Measurements from ENCODE around the gene WNT16.

Gene WNT16

DNA sequence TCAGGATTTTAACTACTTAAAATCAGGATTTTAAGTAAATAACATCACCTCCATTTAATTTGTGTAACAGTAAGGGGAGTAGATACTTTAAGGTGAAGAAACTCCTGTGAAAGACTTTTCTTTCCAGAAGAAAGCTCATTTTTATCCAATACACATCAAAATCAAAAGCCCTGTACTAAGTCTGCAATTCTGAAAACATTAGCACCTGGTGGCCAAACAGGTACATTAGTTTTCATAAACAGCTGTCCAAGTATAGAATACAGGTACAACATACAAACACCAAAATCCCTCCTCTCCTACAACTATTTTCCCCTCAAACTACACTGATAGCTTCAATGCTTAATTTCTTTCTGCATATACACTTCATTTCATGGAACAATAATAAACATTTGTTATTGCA lies 44.4 kb downstream of the WNT16 start:
- DNase-seq (ENCODE audit: low read depth, low spot score), result no peak
- H3K4me3 ChIP-seq (ENCODE audit: low read depth, low read length), result no peak overlapping the region
- TF ChIP-seq, protein P1, sequence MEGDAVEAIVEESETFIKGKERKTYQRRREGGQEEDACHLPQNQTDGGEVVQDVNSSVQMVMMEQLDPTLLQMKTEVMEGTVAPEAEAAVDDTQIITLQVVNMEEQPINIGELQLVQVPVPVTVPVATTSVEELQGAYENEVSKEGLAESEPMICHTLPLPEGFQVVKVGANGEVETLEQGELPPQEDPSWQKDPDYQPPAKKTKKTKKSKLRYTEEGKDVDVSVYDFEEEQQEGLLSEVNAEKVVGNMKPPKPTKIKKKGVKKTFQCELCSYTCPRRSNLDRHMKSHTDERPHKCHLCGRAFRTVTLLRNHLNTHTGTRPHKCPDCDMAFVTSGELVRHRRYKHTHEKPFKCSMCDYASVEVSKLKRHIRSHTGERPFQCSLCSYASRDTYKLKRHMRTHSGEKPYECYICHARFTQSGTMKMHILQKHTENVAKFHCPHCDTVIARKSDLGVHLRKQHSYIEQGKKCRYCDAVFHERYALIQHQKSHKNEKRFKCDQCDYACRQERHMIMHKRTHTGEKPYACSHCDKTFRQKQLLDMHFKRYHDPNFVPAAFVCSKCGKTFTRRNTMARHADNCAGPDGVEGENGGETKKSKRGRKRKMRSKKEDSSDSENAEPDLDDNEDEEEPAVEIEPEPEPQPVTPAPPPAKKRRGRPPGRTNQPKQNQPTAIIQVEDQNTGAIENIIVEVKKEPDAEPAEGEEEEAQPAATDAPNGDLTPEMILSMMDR (IDR thresholded peaks at IDR 0.05; ENCODE audit: low read depth, low read length), result no peak
- in situ Hi-C loops (cut with HindIII; ENCODE audit: low sequenced_read_pairs), result no loop called here

DNA sequence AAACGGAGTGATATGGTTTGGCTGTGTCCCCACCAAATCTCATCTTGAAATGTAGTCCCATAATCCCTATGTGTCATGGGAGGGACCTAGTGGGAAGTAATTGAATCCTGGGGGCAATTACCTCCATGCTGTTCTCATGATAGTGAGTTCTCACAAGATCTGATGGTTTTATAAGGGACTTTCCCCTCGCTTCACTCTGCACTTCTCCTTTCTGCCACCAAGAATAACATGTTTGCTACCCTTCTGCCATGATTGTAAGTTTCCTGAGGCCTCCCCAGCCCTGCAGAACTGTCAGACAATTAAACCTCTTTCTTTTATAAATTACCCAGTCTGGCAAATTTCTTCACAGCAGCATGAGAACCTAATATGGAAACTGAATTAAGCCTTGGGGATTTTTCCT lies 48.2 kb downstream of the WNT16 start:
- TF ChIP-seq, protein P1 (IDR thresholded peaks at IDR 0.05; ENCODE audit: low read depth, low read length), result no peak
- in situ Hi-C loops (cut with HindIII; ENCODE audit: low sequenced_read_pairs), result no loop called here
- DNase-seq (ENCODE audit: low read depth, low spot score), result no peak
- H3K4me3 ChIP-seq (ENCODE audit: low read depth, low read length), result no peak overlapping the region

DNA sequence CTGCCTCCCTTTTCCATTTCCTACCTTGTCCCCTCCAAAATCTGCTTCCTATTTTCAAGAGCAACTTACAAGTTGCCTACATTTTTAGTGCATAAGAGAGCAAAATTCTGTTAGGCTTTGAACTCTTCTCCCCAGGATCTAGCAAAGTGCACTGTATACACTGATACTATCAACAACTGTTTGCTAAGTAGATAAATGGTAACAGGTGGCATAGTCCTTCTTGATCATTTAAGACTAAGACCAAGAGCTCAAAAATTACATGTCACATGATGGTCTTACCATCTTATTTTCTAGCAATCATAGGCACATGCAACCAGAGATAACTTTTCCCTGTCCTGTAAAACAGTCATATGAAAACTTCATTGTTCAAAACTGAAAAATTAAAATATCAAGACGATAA lies 51.1 kb downstream of the WNT16 start:
- no peak for DNase-seq (ENCODE audit: low read depth, low spot score)
- H3K4me3 ChIP-seq (ENCODE audit: low read depth, low read length), result no peak overlapping the region
- in situ Hi-C loops (cut with HindIII; ENCODE audit: low sequenced_read_pairs), result no loop called here
- TF ChIP-seq, protein P1 (IDR thresholded peaks at IDR 0.05; ENCODE audit: low read depth, low read length), result no peak

DNA sequence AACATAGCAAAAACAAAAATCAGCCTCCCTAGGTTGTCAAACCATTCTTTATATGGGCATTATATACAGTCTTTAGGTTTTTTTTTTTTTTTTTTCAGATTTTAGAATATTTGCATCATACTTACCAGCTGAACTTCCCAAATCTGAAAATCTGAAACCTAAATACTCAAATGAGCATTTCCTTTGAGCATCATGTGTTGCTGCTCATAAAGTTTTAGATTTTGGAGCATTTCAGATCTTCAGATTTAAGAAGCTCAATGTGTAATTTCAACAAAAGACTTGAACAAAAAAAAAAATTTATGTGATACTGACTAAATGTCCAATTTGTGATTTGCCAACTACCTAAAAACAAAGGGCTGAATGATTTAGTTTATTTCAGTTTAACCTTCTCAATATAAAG lies 53.7 kb downstream of the WNT16 start:
- DNase-seq (ENCODE audit: low read depth, low spot score), result no peak
- TF ChIP-seq, protein P1 (IDR thresholded peaks at IDR 0.05; ENCODE audit: low read depth, low read length), result no peak
- H3K4me3 ChIP-seq (ENCODE audit: low read depth, low read length), result no peak overlapping the region
- in situ Hi-C loops (cut with HindIII; ENCODE audit: low sequenced_read_pairs), result no loop called here

DNA sequence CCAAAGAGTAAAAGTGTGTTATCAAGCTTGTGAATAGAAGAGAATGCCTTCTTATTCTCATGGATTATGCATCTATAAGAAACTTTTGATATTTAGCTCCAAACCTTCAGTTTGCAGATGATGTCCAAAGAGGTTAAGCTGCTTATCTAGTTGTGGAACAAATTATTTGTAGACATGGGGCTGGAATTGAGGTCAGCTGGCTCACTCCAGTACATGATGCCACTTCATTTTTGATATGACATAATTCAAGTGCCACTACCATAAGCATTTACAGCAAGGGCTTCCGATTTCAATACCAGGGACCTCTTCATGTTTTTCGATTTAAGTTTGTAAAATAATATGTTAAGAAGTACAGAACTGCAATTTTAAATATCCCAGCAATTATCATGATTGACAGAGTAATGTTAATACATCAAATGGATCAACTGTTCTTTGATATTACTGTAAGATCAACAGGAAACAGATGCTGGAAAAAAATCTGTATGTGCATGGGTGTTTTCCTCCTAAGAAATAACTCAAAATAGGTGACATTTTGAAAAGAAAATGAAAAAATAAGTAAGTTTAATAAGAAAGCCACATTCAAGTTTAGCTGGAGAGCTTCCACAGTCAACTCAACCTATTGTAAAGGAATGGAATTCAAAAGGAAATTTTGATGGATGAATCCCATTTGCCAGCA lies 54.6 kb downstream of the WNT16 start:
- H3K4me3 ChIP-seq (ENCODE audit: low read depth, low read length), result no peak overlapping the region
- TF ChIP-seq, protein P1 (IDR thresholded peaks at IDR 0.05; ENCODE audit: low read depth, low read length), result no peak
- no peak for DNase-seq (ENCODE audit: low read depth, low spot score)
- in situ Hi-C loops (cut with HindIII; ENCODE audit: low sequenced_read_pairs), result no loop called here

DNA sequence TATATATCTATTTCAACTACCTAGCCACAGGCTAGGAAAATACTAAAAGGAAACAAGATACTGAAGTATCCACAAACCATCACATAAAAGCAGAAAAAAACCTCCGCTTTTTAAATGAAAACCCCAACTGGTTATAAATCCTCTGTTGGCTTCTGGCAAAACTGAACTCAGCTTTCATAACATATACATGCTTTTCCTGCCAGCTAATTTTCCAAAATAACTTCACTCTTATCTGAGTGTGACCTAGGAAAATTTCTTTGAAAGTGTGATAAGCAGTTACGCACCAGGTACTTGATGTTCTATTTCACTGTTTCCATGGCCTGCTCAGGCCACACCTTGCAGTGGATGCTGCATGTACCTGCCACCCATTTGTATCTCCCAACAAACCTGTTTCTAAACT lies 55.5 kb downstream of the WNT16 start:
- TF ChIP-seq, protein P1 (IDR thresholded peaks at IDR 0.05; ENCODE audit: low read depth, low read length), result no peak
- H3K4me3 ChIP-seq (ENCODE audit: low read depth, low read length), result no peak overlapping the region
- in situ Hi-C loops (cut with HindIII; ENCODE audit: low sequenced_read_pairs), result no loop called here
- DNase-seq (ENCODE audit: low read depth, low spot score), result no peak

Measured in astrocyte of the spinal cord (primary cell).